ENCODE data around the gene IGF2BP2.

DNA sequence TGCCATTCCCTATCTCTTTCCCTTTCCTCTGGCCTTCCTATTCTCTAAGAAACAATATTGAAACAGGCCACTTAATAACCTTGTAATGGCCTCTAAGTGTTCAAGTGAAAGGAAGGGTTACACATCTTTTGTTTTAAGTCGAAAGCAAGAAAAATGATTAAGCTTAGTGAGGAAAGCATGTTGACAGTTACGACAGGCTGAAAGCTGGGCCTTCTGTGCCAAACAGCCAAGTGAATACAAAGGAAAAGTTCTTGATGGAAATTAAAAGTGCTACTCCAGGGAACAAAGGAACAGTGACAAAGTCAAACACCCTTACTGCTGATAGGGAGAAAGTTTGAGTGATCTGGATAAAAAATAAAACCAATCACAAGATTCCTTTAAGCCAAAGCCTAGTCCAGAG, 184.5 kb downstream of the IGF2BP2 start:
- TF ChIP-seq EZH2 (IDR thresholded peaks at IDR 0.05; ENCODE audit: borderline replicate concordance, low read length): no peak
- TF ChIP-seq CTCF (conservative IDR thresholded peaks at IDR 0.05 in 1 of 2, IDR thresholded peaks at IDR 0.05 in 1 of 2; ENCODE audit: extremely low read depth in 1 of 2, insufficient read depth in 1 of 2, low read depth in 1 of 2, low read length in 2 of 2): no peak

Measured in mammary epithelial cell (primary cell).